Endodermal cell (in vitro differentiated cells): ENCODE measurements around the gene NFXL1. TPM values are rescaled to one million over a fixed set of nuclear protein-coding genes. Genes with fewer than 3 reads are reported as not detected.

Experiments used
- DNase-seq: peaks from one replicate; pipeline ENCODE4 v3.0.0-alpha.2; 2017
- H3K27ac ChIP-seq: 2 replicates; pipeline ENCODE4 v1.5.1; 2013; ENCODE audit warnings: mild to moderate bottlenecking, low read depth, low read length, moderate library complexity
- H3K27me3 ChIP-seq: 2 replicates; pipeline ENCODE4 v1.6.1; 2013; ENCODE audit warnings: mild to moderate bottlenecking, low read length, moderate library complexity; ENCODE audit not compliant: insufficient read depth, control insufficient read depth, poor library complexity, severe bottlenecking
- H3K36me3 ChIP-seq: 2 replicates; pipeline ENCODE4 v1.7.0; 2013; ENCODE audit warnings: mild to moderate bottlenecking, low read length, moderate library complexity; ENCODE audit not compliant: control insufficient read depth, insufficient read depth
- H3K4me1 ChIP-seq: one replicate; pipeline ENCODE4 v1.7.0; 2013; ENCODE audit warnings: low read length; ENCODE audit not compliant: control insufficient read depth, insufficient read depth
- H3K4me3 ChIP-seq: 2 replicates; pipeline ENCODE4 v1.5.1; 2013; ENCODE audit warnings: mild to moderate bottlenecking, low read length, moderate library complexity
- H3K9ac ChIP-seq: 2 replicates; pipeline ENCODE4 v1.6.1; 2013; ENCODE audit warnings: mild to moderate bottlenecking, low read length, moderate library complexity; ENCODE audit not compliant: poor library complexity, severe bottlenecking; ENCODE audit errors: extremely low read depth
- H3K9me3 ChIP-seq: 2 replicates; pipeline ENCODE4 v1.6.1; 2013; ENCODE audit warnings: mild to moderate bottlenecking, low read length, moderate library complexity; ENCODE audit not compliant: control insufficient read depth
- H3K27ac Mint-ChIP-seq: 2 replicates; pipeline ENCODE4 v1.8.0; 2020; ENCODE audit warnings: mixed read lengths
- H3K27me3 Mint-ChIP-seq: 2 replicates; pipeline ENCODE4 v1.8.0; 2021; ENCODE audit warnings: mild to moderate bottlenecking, mixed read lengths; ENCODE audit not compliant: insufficient read depth
- H3K36me3 Mint-ChIP-seq: 2 replicates; pipeline ENCODE4 v1.8.0; 2020; ENCODE audit warnings: low read depth, mixed read lengths
- H3K4me1 Mint-ChIP-seq: 2 replicates; pipeline ENCODE4 v1.8.0; 2020; ENCODE audit warnings: mixed read lengths
- H3K4me3 Mint-ChIP-seq: 2 replicates; pipeline ENCODE4 v1.8.0; 2020; ENCODE audit warnings: mild to moderate bottlenecking, moderate library complexity, mixed read lengths
- H3K9me3 Mint-ChIP-seq: 2 replicates; pipeline ENCODE4 v1.8.0; 2020; ENCODE audit warnings: mild to moderate bottlenecking, mixed read lengths
- WGBS, 2 experiments: methylation state at CpG; one replicate each; pipeline versions ENCODE4 v1.1.5 to v1.1.7; 2013; ENCODE audit warnings: missing lambda C conversion rate in 2 of 2, mixed read lengths in 1 of 2; ENCODE audit not compliant: insufficient coverage in 1 of 2, insufficient read length in 1 of 2; 5-methylcytosine and 5-hydroxymethylcytosine counted together
- total RNA-seq, 2 donors: library from RNA; stranded (reverse); fragmentation: NEBNext Ultra II Directional in 1 of 2; extraction: Animal tissue kit (Norgen Biotek cat#: 25700) in 1 of 2; gene quantifications; 2 replicates in 1 of 2; 3 replicates in 1 of 2; pipeline ENCODE4 v1.2.1, GENCODE V29; 2021
- TF ChIP-seq, protein P1 (sequence below): fragments of 200-600 bp; sonication (generic); conservative IDR thresholded peaks from 2 replicates; pipeline ENCODE4 v1.5.0; 2021; ENCODE audit warnings: antibody characterized with exemption, mild to moderate bottlenecking

Gene NFXL1
- total RNA-seq, 2 donors from 2014 or later = 33.0 to 33.7 TPM

DNA sequence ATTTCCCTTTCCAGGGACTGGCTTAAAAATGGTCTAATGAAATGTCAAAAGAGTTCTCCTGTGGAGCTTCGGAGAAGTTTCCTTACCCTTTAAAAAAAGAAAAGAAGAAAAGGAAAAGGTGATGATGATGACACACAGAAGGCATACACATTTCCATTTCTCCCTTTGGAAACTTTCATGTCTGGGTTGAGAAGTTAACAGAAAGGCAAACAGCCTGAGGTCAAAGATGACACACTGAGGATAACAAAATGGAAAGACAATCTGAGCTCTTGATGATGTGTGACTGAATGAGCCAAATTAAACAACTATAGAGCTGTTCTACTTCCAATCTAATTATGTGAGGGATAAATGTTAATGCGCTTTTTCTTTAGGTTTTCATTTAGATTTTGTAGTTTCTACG is 32.2 kb downstream of the NFXL1 start:
- no peaks in the 10 kb centered on the region for H3K9me3 ChIP-seq
- peaks cover 66% of the 10 kb centered on the region for H3K36me3 Mint-ChIP-seq
- no peaks in the 10 kb centered on the region for H3K4me1 Mint-ChIP-seq
- H3K27ac ChIP-seq = no peak overlapping the region
- no peaks in the 10 kb centered on the region for H3K4me1 ChIP-seq
- H3K4me3 Mint-ChIP-seq = no peak overlapping the region
- H3K4me3 ChIP-seq = no peak overlapping the region
- DNase-seq = no peak
- H3K27me3 Mint-ChIP-seq = no peaks in the 10 kb centered on the region
- peaks cover 90% of the 10 kb centered on the region for H3K36me3 ChIP-seq
- WGBS, 2 experiments = 100% methylated on average over 2 of the region's 3 CpGs; no CpG with 5 or more reads in 1 of the 2 experiments
- no peaks in the 10 kb centered on the region for H3K27me3 ChIP-seq
- H3K9me3 Mint-ChIP-seq = no peaks in the 10 kb centered on the region
- H3K9ac ChIP-seq = no peak overlapping the region
- TF ChIP-seq, protein P1, sequence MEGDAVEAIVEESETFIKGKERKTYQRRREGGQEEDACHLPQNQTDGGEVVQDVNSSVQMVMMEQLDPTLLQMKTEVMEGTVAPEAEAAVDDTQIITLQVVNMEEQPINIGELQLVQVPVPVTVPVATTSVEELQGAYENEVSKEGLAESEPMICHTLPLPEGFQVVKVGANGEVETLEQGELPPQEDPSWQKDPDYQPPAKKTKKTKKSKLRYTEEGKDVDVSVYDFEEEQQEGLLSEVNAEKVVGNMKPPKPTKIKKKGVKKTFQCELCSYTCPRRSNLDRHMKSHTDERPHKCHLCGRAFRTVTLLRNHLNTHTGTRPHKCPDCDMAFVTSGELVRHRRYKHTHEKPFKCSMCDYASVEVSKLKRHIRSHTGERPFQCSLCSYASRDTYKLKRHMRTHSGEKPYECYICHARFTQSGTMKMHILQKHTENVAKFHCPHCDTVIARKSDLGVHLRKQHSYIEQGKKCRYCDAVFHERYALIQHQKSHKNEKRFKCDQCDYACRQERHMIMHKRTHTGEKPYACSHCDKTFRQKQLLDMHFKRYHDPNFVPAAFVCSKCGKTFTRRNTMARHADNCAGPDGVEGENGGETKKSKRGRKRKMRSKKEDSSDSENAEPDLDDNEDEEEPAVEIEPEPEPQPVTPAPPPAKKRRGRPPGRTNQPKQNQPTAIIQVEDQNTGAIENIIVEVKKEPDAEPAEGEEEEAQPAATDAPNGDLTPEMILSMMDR = no peak
- no peak overlapping the region for H3K27ac Mint-ChIP-seq

DNA sequence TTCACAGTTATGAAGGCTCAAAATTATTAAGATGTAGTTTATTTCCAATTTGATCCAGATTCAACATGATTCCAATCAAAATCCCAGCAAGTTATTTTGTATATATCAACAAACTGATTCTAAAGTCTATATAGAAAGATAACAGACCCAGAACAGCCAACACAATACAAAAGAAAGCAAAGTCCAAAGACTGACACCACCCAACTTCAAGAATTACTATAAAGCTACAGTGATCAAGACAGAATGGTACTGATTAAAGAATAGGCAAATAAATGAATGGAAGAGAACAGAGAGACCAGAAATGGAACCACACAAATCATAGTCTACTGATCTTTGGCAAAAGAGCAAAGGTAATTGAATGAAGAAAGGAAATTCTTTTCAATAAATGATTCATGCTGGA is 34.9 kb downstream of the NFXL1 start:
- Histone ChIP-seq H3K4me3 (no peak overlapping the region), H3K36me3 (peaks cover 91% of the 10 kb centered on the region), H3K27ac (no peak overlapping the region), H3K9me3 (peaks cover 7% of the 10 kb centered on the region), H3K27me3 (no peaks in the 10 kb centered on the region), H3K9ac (no peak overlapping the region), H3K4me1 (no peaks in the 10 kb centered on the region)
- Mint-ChIP-seq H3K4me1 (no peaks in the 10 kb centered on the region), H3K4me3 (no peak overlapping the region), H3K9me3 (peaks cover 3% of the 10 kb centered on the region), H3K36me3 (peaks cover 70% of the 10 kb centered on the region), H3K27ac (no peak overlapping the region), H3K27me3 (no peaks in the 10 kb centered on the region)
- TF ChIP-seq, protein P1 = no peak
- DNase-seq = no peak

DNA sequence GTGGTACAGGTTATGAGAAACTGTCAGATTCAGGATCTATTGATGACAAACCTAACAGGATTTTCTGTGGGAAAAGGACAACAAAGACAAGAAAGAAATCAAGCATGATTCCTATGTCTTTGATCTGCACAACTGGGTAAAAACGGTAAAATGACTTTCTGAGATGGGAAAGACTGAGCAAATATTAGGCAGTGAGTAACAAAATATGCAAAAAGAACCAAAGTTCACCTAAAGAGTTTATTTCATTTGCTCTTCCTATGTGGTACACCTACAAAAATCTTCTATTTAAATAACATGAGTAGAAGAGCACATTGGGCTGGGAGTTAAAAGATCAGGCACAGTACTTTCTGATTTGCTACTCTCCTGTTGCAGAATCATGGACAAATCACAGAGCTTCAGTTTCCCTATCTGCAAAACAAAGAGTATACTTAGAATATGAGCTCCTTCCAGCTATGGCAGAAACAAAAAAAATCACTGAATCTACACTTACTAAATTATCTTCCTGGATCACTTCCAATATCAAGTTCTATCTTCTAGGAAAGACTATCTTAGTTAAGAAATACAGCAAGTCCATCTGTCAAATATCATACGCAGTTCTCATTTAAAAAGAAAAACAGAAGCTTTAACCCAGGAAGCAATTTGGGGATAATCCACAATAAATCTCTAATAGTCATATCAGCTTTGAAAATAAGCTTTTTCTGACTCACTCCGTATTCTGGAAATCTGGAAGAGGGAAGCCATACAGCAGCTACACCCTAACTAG is 37.4 kb downstream of the NFXL1 start:
- H3K9me3 ChIP-seq = peaks cover 29% of the 10 kb centered on the region
- Mint-ChIP-seq H3K4me3 (no peak overlapping the region), H3K4me1 (no peaks in the 10 kb centered on the region), H3K9me3 (peaks cover 22% of the 10 kb centered on the region), H3K36me3 (peaks cover 69% of the 10 kb centered on the region), H3K27me3 (no peaks in the 10 kb centered on the region), H3K27ac (no peak overlapping the region)
- peaks cover 91% of the 10 kb centered on the region for H3K36me3 ChIP-seq
- no peaks in the 10 kb centered on the region for H3K27me3 ChIP-seq
- WGBS, 2 experiments = 96 to 100% methylated on average over 1 to 3 of the region's 3 CpGs
- no peak for DNase-seq
- H3K4me3 ChIP-seq = no peak overlapping the region
- no peak overlapping the region for H3K27ac ChIP-seq
- H3K4me1 ChIP-seq = no peaks in the 10 kb centered on the region
- TF ChIP-seq, protein P1 = no peak
- H3K9ac ChIP-seq = no peak overlapping the region
